Adrenal gland (tissue), 12 donors: ENCODE measurements around the gene CYBB. TPM values are rescaled to one million over a fixed set of nuclear protein-coding genes. Genes with fewer than 3 reads are reported as not detected.

Experiments
- DNase-seq, 7 donors: peaks; one replicate each; pipeline ENCODE4 v3.0.0-alpha.2; 2019 to 2020
- H3K27ac ChIP-seq, 5 donors: fragments of 200-600 bp; sonication (generic) in 4 of 5; 1 replicate in 3 of 5; 2 replicates in 2 of 5; pipeline versions ENCODE4 v1.5.1 to v1.8.0; 2016 to 2020; ENCODE audit warnings: mild to moderate bottlenecking in 1 of 5
- H3K27me3 ChIP-seq: fragments of 200-600 bp; 2 replicates; pipeline ENCODE4 v1.8.0; 2021
- H3K36me3 ChIP-seq, 2 donors: fragments of 200-600 bp; replicated peaks in 1 of 2; 1 replicate in 1 of 2; 2 replicates in 1 of 2; pipeline versions ENCODE4 v1.5.1 to v1.8.0; 2018 to 2022
- H3K4me1 ChIP-seq, 2 donors: fragments of 200-600 bp; replicated peaks in 1 of 2; 1 replicate in 1 of 2; 2 replicates in 1 of 2; pipeline versions ENCODE4 v1.5.1 to v1.8.0; 2018 to 2021
- H3K4me3 ChIP-seq, 4 donors: fragments of 200-600 bp; sonication (generic) in 3 of 4; one replicate each; pipeline ENCODE4 v1.5.1; 2016 to 2018
- H3K9me3 ChIP-seq, 3 donors: fragments of 200-600 bp; sonication (generic) in 1 of 3; replicated peaks in 1 of 3; 1 replicate in 2 of 3; 2 replicates in 1 of 3; pipeline versions ENCODE4 v1.5.1 to v1.8.0; 2016 to 2021
- CTCF ChIP-seq, 6 experiments: fragments of 450-650 bp in 4 of 6; fragments of 200-600 bp in 2 of 6; sonication (generic) in 1 of 6; IDR thresholded peaks; 1 replicate in 5 of 6; 2 replicates in 1 of 6; pipeline versions ENCODE4 v1.5.1 to v1.8.0; 2016 to 2021; ENCODE audit warnings: antibody characterized with exemption in 6 of 6, mild to moderate bottlenecking in 2 of 6, moderate library complexity in 1 of 6
- POLR2A ChIP-seq, 2 donors: fragments of 450-650 bp; IDR thresholded peaks; one replicate each; pipeline ENCODE4 v1.6.1; 2017; ENCODE audit warnings: antibody characterized with exemption in 2 of 2, mild to moderate bottlenecking in 2 of 2, moderate library complexity in 1 of 2
- WGBS, 4 donors: extraction: QIAGEN DNeasy Blood & Tissue Kit in 2 of 4; methylation state at CpG; one replicate each; pipeline versions ENCODE4 v1.1.5 to v1.1.7; 2013 to 2017; 5-methylcytosine and 5-hydroxymethylcytosine counted together
- intact Hi-C, 2 donors: fragments of 100-400 bp; cut with DNase I; formaldehyde crosslinking; loops; one replicate each; pipeline versions ENCODE4 v1.14.1 to v1.15.0; 2022 to 2023
- polyA plus RNA-seq, 3 donors: library from polyadenylated mRNA; stranded (reverse); fragments of 200-250 nt in 2 of 3; fragments of 350-450 nt in 1 of 3; fragmentation: Illumina TruSeq in 1 of 3; extraction: RNeasy Lipid Tissue Mini Kit (QIAGEN cat#74804) in 1 of 3; gene quantifications; one replicate each; pipeline ENCODE4 v1.2.3, GENCODE V29; 2013 to 2014
- total RNA-seq, 9 donors: library from RNA; depleted of rRNA in 4 of 9; stranded (reverse); fragments of >200 nt in 4 of 9; fragments of 120-200 nt in 1 of 9; fragmentation: NEBNext Ultra II Directional in 1 of 9; extraction: Animal tissue kit (Norgen Biotek cat#: 25700) in 1 of 9; gene quantifications; one replicate each; pipeline versions ENCODE4 v1.1.0 to v1.2.4, GENCODE V29; 2013 to 2023
- donor health status: healthy with polysubstance abuse.
- donor health status: Bipolar disorder and iron deficiency.
- donor health status: DM: yes; HTN: yes; CAD: no.
- donor health status: DM: no; HTN: no; CAD: no.
- donor health status: DM: no; HTN: no; CAD: no.
- donor health status: DM: yes; HTN: yes; CAD: no.

CYBB gene
- total and polyA plus RNA-seq, 12 donors = 5.5 to 153 (median 56.9) TPM

- Histone ChIP-seq H3K4me1 (no peaks in the 10 kb centered on the region), H3K27me3 (no peaks in the 10 kb centered on the region), H3K9me3 (no peaks in the 10 kb centered on the region), H3K36me3 (no peaks in the 10 kb centered on the region), H3K4me3 (peak overlapping the region in 1 of 4 donors; percentile 14), H3K27ac (no peak overlapping the region)
- TF ChIP-seq POLR2A (IDR thresholded peaks at IDR 0.05) (no peak), CTCF (IDR thresholded peaks at IDR 0.05) (no peak)
- no peak for DNase-seq
- 66 to 77% (median 71%) methylated on average over 3 of the region's 3 CpGs for WGBS, 4 donors
- intact Hi-C loops = no loop called here
These were observed 2.0 kb downstream of the CYBB start for GRCh38 chrX:37781814-37782213.

- 52 to 67% (median 59%) methylated on average over 1 of the region's 1 CpG for WGBS, 4 donors
- Histone ChIP-seq H3K27me3 (no peaks in the 10 kb centered on the region), H3K36me3 (no peaks in the 10 kb centered on the region), H3K4me3 (no peak overlapping the region), H3K9me3 (no peaks in the 10 kb centered on the region), H3K27ac (no peak overlapping the region), H3K4me1 (no peaks in the 10 kb centered on the region)
- DNase-seq = no peak
- intact Hi-C loops = no loop called here
- TF ChIP-seq POLR2A (IDR thresholded peaks at IDR 0.05) (no peak), CTCF (IDR thresholded peaks at IDR 0.05) (no peak)
These were observed 2.5 kb downstream of the CYBB start for GRCh38 chrX:37782359-37782758.

GRCh38 chrX:37783305-37783704 is 3.4 kb downstream of the CYBB start:
- intact Hi-C loops = no loop called here
- 66 to 93% (median 78%) methylated on average over 4 of the region's 4 CpGs for WGBS, 4 donors
- Histone ChIP-seq H3K9me3 (no peaks in the 10 kb centered on the region), H3K36me3 (no peaks in the 10 kb centered on the region), H3K27me3 (peaks cover under 1% of the 10 kb centered on the region), H3K27ac (no peak overlapping the region), H3K4me1 (no peaks in the 10 kb centered on the region), H3K4me3 (no peak overlapping the region)
- no peak for TF ChIP-seq POLR2A (IDR thresholded peaks at IDR 0.05)
- no peak for TF ChIP-seq CTCF (IDR thresholded peaks at IDR 0.05)
- DNase-seq = peak in 3 of 7 donors; percentile 2 to 18 (median 10)

- Histone ChIP-seq H3K27me3 (peaks cover 5% of the 10 kb centered on the region), H3K4me1 (no peaks in the 10 kb centered on the region), H3K27ac (no peak overlapping the region), H3K4me3 (no peak overlapping the region), H3K36me3 (no peaks in the 10 kb centered on the region), H3K9me3 (no peaks in the 10 kb centered on the region)
- WGBS, 4 donors = 63 to 80% (median 69%) methylated on average over 3 of the region's 3 CpGs
- DNase-seq = peak in 2 of 7 donors; percentile 7 to 19
- TF ChIP-seq CTCF (IDR thresholded peaks at IDR 0.05) (no peak), POLR2A (IDR thresholded peaks at IDR 0.05) (no peak)
- intact Hi-C loops = no loop called here
These were observed 5.7 kb downstream of the CYBB start for GRCh38 chrX:37785569-37785968.
